Adipose tissue (tissue), 3 donors: ENCODE data around the gene KHSRP. TPM values are rescaled to one million over a fixed set of nuclear protein-coding genes. Genes with fewer than 3 reads are reported as not detected.
A peak's percentile ranks its signal among the peaks of the same experiment; 100 is the strongest.

Experiments used
- H3K27ac ChIP-seq: one replicate; pipeline ENCODE4 v1.5.1; 2013; ENCODE audit warnings: low read depth, low read length
- WGBS, 3 donors: extraction: QIAGEN DNeasy Blood & Tissue Kit; methylation state at CpG; one replicate each; pipeline ENCODE4 v1.1.7; 2013; 5-methylcytosine and 5-hydroxymethylcytosine counted together
- polyA plus RNA-seq, 3 donors: library from polyadenylated mRNA; stranded (reverse); fragments of 200-250 nt; gene quantifications; one replicate each; pipeline ENCODE4 v1.2.3, GENCODE V29; 2013
- donor health status: healthy with polysubstance abuse.
- donor health status: Bipolar disorder and iron deficiency.
- donor health status: healthy.

Gene KHSRP
- polyA plus RNA-seq: 100 to 1,000 TPM in 2 of 3 donors, 10 to 100 TPM in 1; 63.8 to 142 (median 130) TPM

GRCh38 chr19:6424195-6424938 lies at the start of gene KHSRP:
Gene KHSRP (minus strand): TSS chr19:6424811. CDS start chr19:6424701, 110 bp downstream.
- WGBS, 3 donors: 0 to 1% (median 0%) methylated on average over 22 to 114 of the region's 114 CpGs
- H3K27ac ChIP-seq: peak within 1 kb of the TSS; percentile 46

- 33 to 76% (median 69%) methylated on average over 9 of the region's 9 CpGs for WGBS, 3 donors
- H3K27ac ChIP-seq: no peak overlapping the region
These were observed 49.0 kb upstream of the KHSRP start for GRCh38 chr19:6473647-6474046.

- H3K27ac ChIP-seq: no peak overlapping the region
- WGBS, 3 donors: 45 to 82% (median 73%) methylated on average over 4 of the region's 4 CpGs
These were observed 48.1 kb upstream of the KHSRP start for GRCh38 chr19:6472713-6473112.

GRCh38 chr19:6471076-6471475 lies 46.5 kb upstream of the KHSRP start:
- 81 to 88% (median 86%) methylated on average over 14 of the region's 14 CpGs for WGBS, 3 donors

GRCh38 chr19:6470173-6470572 lies 45.6 kb upstream of the KHSRP start:
- H3K27ac ChIP-seq: no peak overlapping the region
- 56 to 84% (median 76%) methylated on average over 8 of the region's 8 CpGs for WGBS, 3 donors

More at GRCh38 chr19:6471076-6471475, 46.5 kb upstream of the KHSRP start:
- no peak overlapping the region for H3K27ac ChIP-seq

GRCh38 chr19:6467384-6467783 lies 42.8 kb upstream of the KHSRP start:
- no peak overlapping the region for H3K27ac ChIP-seq
- WGBS, 3 donors: 79 to 87% (median 79%) methylated on average over 8 of the region's 8 CpGs

GRCh38 chr19:6466526-6467248 lies 42.1 kb upstream of the KHSRP start:
- 87 to 91% (median 88%) methylated on average over 21 of the region's 21 CpGs for WGBS, 3 donors
- H3K27ac ChIP-seq: no peak overlapping the region

GRCh38 chr19:6465663-6466062 lies 41.1 kb upstream of the KHSRP start:
- H3K27ac ChIP-seq: no peak overlapping the region

GRCh38 chr19:6465006-6465405 lies 40.4 kb upstream of the KHSRP start:
- H3K27ac ChIP-seq: no peak overlapping the region
- WGBS, 3 donors: 21 to 60% (median 44%) methylated on average over 9 of the region's 9 CpGs

More at GRCh38 chr19:6465663-6466062, 41.1 kb upstream of the KHSRP start:
- 92 to 96% (median 96%) methylated on average over 8 of the region's 8 CpGs for WGBS, 3 donors

GRCh38 chr19:6464070-6464873 lies 39.7 kb upstream of the KHSRP start, which contains the start of gene CRB3:
Gene CRB3 (plus strand): TSS chr19:6464271. CDS start chr19:6464702, 431 bp downstream.
- WGBS, 3 donors: 1 to 9% (median 6%) methylated on average over 58 to 65 of the region's 65 CpGs
- H3K27ac ChIP-seq: no peak within 1 kb of the TSS

GRCh38 chr19:6460099-6460884 lies 35.7 kb upstream of the KHSRP start:
- no peak overlapping the region for H3K27ac ChIP-seq
- WGBS, 3 donors: 0% methylated on average over 57 of the region's 57 CpGs

- WGBS, 3 donors: 1 to 3% (median 1%) methylated on average over 56 to 67 of the region's 70 CpGs
- H3K27ac ChIP-seq: no peak within 1 kb of the TSS
These were observed 34.9 kb upstream of the KHSRP start, which contains the start of gene SLC25A23 for GRCh38 chr19:6459262-6460098. Gene SLC25A23 (minus strand): TSS chr19:6459792. CDS start chr19:6459628, 164 bp downstream.

- WGBS, 3 donors: 31 to 53% (median 52%) methylated on average over 15 to 16 of the region's 16 CpGs
- no peak overlapping the region for H3K27ac ChIP-seq
These were observed 34.2 kb upstream of the KHSRP start for GRCh38 chr19:6458695-6459261.

- no peak overlapping the region for H3K27ac ChIP-seq
- 85 to 91% (median 89%) methylated on average over 16 to 17 of the region's 17 CpGs for WGBS, 3 donors
These were observed 33.5 kb upstream of the KHSRP start for GRCh38 chr19:6457958-6458694.

- WGBS, 3 donors: 93 to 99% (median 94%) methylated on average over 14 to 15 of the region's 15 CpGs
- no peak overlapping the region for H3K27ac ChIP-seq
These were observed 31.3 kb upstream of the KHSRP start for GRCh38 chr19:6455924-6456323.

GRCh38 chr19:6453951-6454565 lies 29.4 kb upstream of the KHSRP start:
- H3K27ac ChIP-seq: no peak overlapping the region
- 97 to 99% (median 99%) methylated on average over 11 of the region's 11 CpGs for WGBS, 3 donors
